DOHH2 (cell line): ENCODE measurements around the gene NCOA5.

ENCODE experiments used
- H3F3A ChIP-seq: fragments of 200-600 bp; sonication (generic), shearing (Covaris generic); 2 replicates; pipeline ENCODE4 v1.6.0; 2016; ENCODE audit warnings: antibody characterized with exemption, mild to moderate bottlenecking; ENCODE audit not compliant: control insufficient read depth, insufficient read depth
- H3K27ac ChIP-seq: fragments of 200-600 bp; sonication (generic); 2 replicates; pipeline ENCODE4 v1.5.1; 2014; ENCODE audit warnings: low read depth, mild to moderate bottlenecking, low read length, moderate library complexity
- H3K27me3 ChIP-seq: fragments of 200-600 bp; sonication (generic); 2 replicates; pipeline ENCODE4 v1.6.1; 2014; ENCODE audit warnings: mild to moderate bottlenecking, low read length, mixed read lengths; ENCODE audit not compliant: control insufficient read depth
- H3K36me3 ChIP-seq: fragments of 200-600 bp; sonication (generic); 2 replicates; pipeline ENCODE4 v1.6.1; 2014; ENCODE audit warnings: mild to moderate bottlenecking, low read length, moderate library complexity, mixed read lengths; ENCODE audit not compliant: control insufficient read depth
- H3K4me1 ChIP-seq: fragments of 200-600 bp; sonication (generic); 2 replicates; pipeline ENCODE4 v1.6.1; 2014; ENCODE audit warnings: mild to moderate bottlenecking, low read length, mixed read lengths; ENCODE audit not compliant: control insufficient read depth
- H3K4me2 ChIP-seq: fragments of 200-600 bp; sonication (generic); 2 replicates; pipeline ENCODE4 v1.6.0; 2014; ENCODE audit warnings: mild to moderate bottlenecking, low read length, moderate library complexity
- H3K4me3 ChIP-seq: fragments of 200-600 bp; sonication (generic); 2 replicates; pipeline ENCODE4 v1.5.1; 2014; ENCODE audit warnings: mild to moderate bottlenecking, low read length, mixed read lengths
- H3K79me2 ChIP-seq: fragments of 200-600 bp; sonication (generic); 2 replicates; pipeline ENCODE4 v1.6.1; 2014; ENCODE audit warnings: mild to moderate bottlenecking, low read length, mixed read lengths; ENCODE audit not compliant: control insufficient read depth
- H3K9me2 ChIP-seq: fragments of 200-600 bp; sonication (generic); replicated peaks from 2 replicates; pipeline ENCODE4 v1.6.1; 2014; ENCODE audit warnings: mild to moderate bottlenecking, low read length, mixed read lengths; ENCODE audit not compliant: control insufficient read depth
- H3K9me3 ChIP-seq: fragments of 200-600 bp; sonication (generic); 2 replicates; pipeline ENCODE4 v1.6.1; 2014; ENCODE audit warnings: antibody characterized with exemption, low read length, mixed read lengths; ENCODE audit not compliant: control insufficient read depth, insufficient read depth
- H4K20me1 ChIP-seq: fragments of 200-600 bp; sonication (generic); 2 replicates; pipeline ENCODE4 v1.6.0; 2014; ENCODE audit warnings: low read depth, mild to moderate bottlenecking, antibody characterized with exemption, low read length, moderate library complexity; ENCODE audit not compliant: control insufficient read depth, insufficient read depth
- EZH2phosphoT487 ChIP-seq: fragments of 200-600 bp; sonication (generic); IDR thresholded peaks from 2 replicates; pipeline ENCODE4 v1.6.1; 2017; ENCODE audit warnings: borderline replicate concordance, mild to moderate bottlenecking, antibody characterized with exemption, low read length, moderate library complexity, mixed read lengths
- TF ChIP-seq, protein P1 (sequence below): fragments of 200-600 bp; sonication (generic); IDR thresholded peaks from one replicate; pipeline ENCODE4 v1.5.1; 2014; ENCODE audit warnings: antibody characterized with exemption, mild to moderate bottlenecking, low read depth, low read length; ENCODE audit not compliant: poor library complexity, severe bottlenecking

NCOA5 gene

DNA sequence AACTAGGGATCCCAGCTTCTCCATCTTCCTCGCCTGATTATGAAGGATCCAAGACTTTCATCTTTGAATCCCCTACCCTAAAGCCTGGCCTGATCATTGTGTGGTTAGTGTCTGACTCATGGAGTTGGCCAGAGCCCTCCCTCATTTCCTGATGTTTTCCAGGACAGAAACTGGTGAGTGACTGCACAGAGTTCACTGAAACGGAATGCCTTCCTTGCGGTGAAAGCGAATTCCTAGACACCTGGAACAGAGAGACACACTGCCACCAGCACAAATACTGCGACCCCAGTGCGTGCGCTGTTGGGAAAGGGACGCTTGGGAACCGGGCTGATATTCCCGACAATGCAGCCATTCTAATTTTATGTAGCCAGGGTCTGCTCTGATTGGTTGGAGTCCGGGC lies 32.3 kb upstream of the NCOA5 start:
- H3K27ac ChIP-seq = no peak overlapping the region
- peaks cover 25% of the 10 kb centered on the region for H3K79me2 ChIP-seq
- H3K9me3 ChIP-seq = no peaks in the 10 kb centered on the region
- H3K4me3 ChIP-seq = no peak overlapping the region
- peaks cover 40% of the 10 kb centered on the region for H3K36me3 ChIP-seq
- no peak overlapping the region for H3K4me2 ChIP-seq
- peaks cover 4% of the 10 kb centered on the region; the same call in 1 of the 2 replicates for H4K20me1 ChIP-seq
- no peaks in the 10 kb centered on the region for H3F3A ChIP-seq
- peaks cover 37% of the 10 kb centered on the region for H3K4me1 ChIP-seq
- no peaks in the 10 kb centered on the region for H3K9me2 ChIP-seq
- TF ChIP-seq EZH2phosphoT487 = no peak
- TF ChIP-seq, protein P1, sequence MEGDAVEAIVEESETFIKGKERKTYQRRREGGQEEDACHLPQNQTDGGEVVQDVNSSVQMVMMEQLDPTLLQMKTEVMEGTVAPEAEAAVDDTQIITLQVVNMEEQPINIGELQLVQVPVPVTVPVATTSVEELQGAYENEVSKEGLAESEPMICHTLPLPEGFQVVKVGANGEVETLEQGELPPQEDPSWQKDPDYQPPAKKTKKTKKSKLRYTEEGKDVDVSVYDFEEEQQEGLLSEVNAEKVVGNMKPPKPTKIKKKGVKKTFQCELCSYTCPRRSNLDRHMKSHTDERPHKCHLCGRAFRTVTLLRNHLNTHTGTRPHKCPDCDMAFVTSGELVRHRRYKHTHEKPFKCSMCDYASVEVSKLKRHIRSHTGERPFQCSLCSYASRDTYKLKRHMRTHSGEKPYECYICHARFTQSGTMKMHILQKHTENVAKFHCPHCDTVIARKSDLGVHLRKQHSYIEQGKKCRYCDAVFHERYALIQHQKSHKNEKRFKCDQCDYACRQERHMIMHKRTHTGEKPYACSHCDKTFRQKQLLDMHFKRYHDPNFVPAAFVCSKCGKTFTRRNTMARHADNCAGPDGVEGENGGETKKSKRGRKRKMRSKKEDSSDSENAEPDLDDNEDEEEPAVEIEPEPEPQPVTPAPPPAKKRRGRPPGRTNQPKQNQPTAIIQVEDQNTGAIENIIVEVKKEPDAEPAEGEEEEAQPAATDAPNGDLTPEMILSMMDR = no peak
- H3K27me3 ChIP-seq = no peaks in the 10 kb centered on the region

DNA sequence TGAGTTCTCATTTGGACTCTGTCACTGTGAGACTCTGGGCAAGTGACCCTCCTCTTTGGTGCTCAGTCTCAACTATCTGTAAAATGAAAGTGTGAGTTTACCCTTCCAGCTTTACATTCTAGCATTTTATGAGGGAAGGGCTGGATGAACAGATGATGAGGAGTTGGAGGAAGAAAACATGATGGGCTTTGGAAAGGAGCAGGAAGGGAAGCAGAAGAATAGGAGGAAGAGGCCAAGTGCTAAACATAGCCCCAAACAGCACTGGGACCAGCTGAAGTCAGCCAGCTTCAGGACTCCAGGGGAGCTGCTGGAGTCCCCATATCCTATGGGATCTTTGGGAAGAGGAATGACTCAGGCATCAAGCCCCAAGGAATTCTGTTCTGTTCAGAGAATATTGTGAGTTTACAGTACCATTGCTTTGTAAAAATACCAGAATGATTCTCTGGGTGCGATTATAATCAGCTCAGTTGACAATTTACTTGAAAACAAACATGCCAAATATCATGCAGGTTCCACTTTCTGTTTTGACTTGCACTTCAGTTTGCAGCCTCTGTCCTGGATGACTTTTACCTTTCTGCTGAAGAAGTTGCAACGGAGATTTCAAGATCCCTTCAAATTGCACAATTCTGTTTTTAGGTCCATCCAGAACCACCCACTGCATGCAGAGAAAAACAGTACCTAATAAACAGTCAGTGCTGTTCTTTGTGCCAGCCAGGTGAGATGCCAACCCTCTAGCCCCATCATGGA lies 31.6 kb upstream of the NCOA5 start:
- Histone ChIP-seq H3K9me2 (no peaks in the 10 kb centered on the region), H3F3A (no peaks in the 10 kb centered on the region), H3K4me3 (no peak overlapping the region), H3K27me3 (no peaks in the 10 kb centered on the region), H3K79me2 (peaks cover 25% of the 10 kb centered on the region), H3K4me1 (peaks cover 37% of the 10 kb centered on the region), H4K20me1 (peaks cover 4% of the 10 kb centered on the region; the same call in 1 of the 2 replicates), H3K27ac (no peak overlapping the region), H3K9me3 (no peaks in the 10 kb centered on the region), H3K4me2 (no peak overlapping the region), H3K36me3 (peaks cover 38% of the 10 kb centered on the region)
- TF ChIP-seq, protein P1 = no peak
- no peak for TF ChIP-seq EZH2phosphoT487

DNA sequence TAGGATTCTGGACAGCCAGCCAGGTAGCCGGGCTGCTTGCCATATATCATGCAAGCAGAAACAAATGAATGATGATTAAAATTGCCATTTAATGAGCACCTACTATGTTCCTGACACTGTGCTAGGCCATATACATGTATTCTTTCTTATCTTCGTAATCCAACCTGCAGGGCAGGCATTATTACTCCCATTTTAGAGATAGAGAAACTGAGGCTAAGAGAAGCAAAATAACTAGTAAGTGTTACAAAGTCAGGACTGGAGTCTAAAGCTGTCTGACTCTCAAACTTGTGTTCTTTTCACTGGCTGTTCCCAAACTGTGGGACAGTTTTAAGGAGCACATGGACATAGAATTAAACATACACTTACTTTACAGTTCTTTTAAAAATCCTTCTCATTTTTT lies 30.4 kb upstream of the NCOA5 start:
- peaks cover 33% of the 10 kb centered on the region for H3K36me3 ChIP-seq
- H3K4me3 ChIP-seq = peak overlapping the region; percentile 82
- H3K9me2 ChIP-seq = no peaks in the 10 kb centered on the region
- H3K27ac ChIP-seq = no peak overlapping the region; the same call in 1 of the 2 replicates
- H3K9me3 ChIP-seq = no peaks in the 10 kb centered on the region
- peaks cover 25% of the 10 kb centered on the region for H3K79me2 ChIP-seq
- H4K20me1 ChIP-seq = peaks cover 4% of the 10 kb centered on the region; the same call in 1 of the 2 replicates
- H3K4me2 ChIP-seq = peak overlapping the region; percentile 96
- TF ChIP-seq EZH2phosphoT487 = no peak
- TF ChIP-seq, protein P1 = no peak
- H3K4me1 ChIP-seq = peaks cover 37% of the 10 kb centered on the region
- H3K27me3 ChIP-seq = peaks cover 8% of the 10 kb centered on the region
- H3F3A ChIP-seq = no peaks in the 10 kb centered on the region
